HG02970 (cell line): ENCODE data around the gene DOCK10.

Experiments
- ATAC-seq: cut with Tn5 transposase; IDR thresholded peaks from one replicate; pipeline ENCODE4 v1.9.1; 2021; ENCODE audit warnings: mild to moderate bottlenecking, moderate library complexity, moderate number of reproducible peaks; ENCODE audit not compliant: unreplicated experiment, low FRiP score

Gene DOCK10

DNA sequence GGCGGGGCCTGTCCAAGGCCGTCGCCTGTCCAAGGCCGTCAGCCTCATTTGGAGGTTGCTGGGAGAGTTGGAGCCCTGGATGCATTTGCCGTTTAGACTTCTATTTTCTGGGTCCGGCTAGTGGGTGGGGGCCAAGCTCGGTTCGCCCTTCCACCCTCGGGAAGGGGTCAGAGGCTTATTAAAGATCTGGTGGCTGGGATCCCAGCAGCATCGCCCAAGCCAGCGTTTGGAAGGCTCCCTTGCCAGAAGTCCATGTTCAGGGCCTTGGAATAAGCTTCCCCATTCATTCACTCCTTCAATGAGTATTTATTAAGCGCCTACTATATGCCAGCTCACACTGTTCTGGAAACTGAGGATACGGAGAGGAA lies 516 bp upstream of the DOCK10 start:
- no peak for ATAC-seq

DNA sequence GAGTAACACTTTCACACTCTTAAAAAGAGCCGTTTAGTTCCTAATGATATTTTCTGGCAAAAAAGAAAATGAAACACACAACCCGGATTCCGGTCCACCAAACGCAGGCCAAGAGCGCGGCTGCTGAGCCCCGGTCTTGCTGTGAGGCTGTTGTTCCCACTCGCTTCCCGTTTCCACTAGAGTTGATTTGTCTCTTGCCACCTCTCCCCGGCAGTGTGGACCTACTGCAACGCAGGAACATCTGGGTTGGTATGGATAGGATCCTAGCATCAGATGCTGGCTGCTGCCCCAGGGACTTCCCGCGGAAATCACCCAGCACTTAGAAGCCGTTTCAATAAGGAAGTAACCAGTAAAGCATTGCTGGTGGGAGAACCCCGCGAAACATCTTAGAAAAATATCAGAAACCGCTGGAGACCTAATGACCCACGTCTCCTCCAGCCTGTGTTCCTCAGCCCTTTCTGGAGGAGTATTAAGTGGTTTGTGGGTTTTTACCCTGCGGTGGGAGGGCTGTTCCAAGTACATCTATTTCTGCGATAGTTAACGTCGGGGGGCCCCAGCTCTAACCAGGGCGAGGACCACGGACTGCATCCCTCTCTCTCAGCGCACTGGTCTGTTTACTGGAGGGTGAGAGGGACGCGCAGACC lies 939 bp downstream of the DOCK10 start:
- peak; percentile 67 for ATAC-seq

DNA sequence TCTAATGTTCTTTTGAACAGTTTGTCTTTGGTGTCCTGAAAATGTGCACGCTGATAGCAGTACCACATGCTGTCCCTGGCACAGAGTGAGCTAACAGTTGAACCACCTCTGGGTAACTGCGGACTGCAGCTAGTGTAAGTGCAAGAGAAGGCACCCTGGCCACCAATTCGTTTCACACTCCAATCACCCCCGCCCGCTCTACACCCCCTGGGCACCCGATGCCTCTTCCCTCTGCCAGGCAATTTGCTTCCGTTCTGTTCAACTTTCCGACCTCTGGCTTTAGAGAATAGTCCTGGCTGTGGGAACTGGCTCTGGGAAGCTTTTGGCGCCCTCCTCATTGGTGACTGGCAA lies 1.4 kb downstream of the DOCK10 start:
- peak; percentile 12 for ATAC-seq

DNA sequence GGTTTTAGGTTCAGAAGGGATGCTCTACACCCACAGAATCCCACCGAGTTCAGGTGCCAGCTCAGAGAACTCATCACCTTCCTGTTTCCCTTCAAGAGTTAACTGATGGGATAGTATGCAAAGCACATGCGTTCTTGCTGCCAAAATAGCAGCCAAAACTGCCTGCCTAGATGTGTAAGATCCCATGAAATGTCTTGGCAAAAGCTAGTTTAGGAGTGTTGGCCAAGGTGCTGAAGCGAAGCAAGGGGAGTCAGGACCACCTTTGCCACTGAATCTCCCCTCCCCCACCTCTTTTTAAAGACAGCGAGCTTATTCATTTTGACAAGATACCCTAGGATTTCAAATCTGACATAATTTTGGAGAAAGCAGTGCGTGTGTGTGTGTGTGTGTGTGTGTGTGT lies 2.1 kb downstream of the DOCK10 start:
- no peak for ATAC-seq

DNA sequence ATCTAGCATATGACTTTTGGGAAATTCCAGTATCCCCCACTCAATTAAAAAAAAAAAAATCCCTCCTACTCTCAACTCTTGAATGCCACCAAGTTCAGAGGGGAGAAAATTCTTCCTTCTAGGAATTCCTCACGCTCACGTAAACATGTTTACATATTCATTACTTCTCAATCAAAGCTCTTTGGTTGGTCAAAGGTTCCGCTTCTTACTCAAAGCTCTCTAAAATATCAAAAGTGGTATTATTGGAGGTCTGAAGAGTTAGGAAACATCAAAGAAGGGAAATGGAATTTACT lies 4.1 kb downstream of the DOCK10 start:
- ATAC-seq, result no peak

DNA sequence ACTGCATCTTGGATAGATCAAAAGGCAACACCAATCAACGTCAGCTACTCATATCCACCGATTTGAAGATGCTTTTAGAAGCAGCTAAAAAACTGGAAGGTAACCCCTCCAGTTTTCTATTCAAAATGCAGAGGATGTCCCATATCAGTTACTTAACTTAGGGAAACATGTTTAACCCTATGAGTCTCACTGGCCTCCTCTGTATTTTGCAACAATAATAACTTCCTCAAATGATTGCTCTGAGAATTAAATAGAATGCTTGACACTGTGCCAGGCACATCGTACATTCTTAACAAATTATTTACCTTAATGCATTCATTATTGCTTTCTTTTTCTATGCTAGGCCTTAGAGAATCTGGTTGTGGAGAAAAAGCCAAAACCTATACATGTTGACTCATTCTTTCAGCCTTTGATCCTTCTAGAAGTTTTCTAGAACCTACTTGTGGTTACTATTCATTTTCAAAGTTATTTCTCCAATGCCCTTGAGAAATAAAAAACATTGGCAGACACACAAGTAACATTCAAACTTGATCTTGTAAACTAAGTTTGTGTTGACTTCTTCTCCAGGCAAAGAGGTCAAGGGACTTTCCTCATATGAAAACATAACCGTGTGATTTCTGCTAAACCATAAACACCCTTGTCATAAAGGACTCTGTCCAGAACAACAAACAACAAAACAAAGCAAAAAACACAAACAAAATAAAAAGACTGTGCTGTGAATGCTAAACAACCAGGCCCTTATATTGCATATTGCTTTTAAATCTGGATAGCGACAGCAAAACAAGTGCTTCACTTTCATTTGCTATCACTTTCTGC lies 4.6 kb downstream of the DOCK10 start:
- ATAC-seq, result no peak

DNA sequence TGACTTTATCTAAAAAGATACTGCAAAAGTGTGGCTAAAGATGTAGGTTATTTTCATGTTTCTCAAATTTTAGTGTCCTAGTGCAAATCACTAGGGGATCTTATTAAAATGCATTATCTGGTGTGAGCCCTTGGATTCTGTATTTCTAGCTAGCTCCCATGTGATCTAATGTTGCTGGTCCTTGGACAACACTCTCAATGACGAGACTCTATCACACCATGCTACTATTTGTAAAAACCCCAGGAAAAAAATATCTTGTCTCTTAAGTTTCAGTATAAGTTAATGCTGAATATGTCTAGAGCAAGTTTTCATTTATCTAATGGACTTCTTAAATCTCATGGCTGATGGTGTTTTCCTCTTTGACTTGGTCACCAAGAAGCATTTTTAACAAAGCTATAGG lies 5.8 kb downstream of the DOCK10 start:
- ATAC-seq, result no peak

DNA sequence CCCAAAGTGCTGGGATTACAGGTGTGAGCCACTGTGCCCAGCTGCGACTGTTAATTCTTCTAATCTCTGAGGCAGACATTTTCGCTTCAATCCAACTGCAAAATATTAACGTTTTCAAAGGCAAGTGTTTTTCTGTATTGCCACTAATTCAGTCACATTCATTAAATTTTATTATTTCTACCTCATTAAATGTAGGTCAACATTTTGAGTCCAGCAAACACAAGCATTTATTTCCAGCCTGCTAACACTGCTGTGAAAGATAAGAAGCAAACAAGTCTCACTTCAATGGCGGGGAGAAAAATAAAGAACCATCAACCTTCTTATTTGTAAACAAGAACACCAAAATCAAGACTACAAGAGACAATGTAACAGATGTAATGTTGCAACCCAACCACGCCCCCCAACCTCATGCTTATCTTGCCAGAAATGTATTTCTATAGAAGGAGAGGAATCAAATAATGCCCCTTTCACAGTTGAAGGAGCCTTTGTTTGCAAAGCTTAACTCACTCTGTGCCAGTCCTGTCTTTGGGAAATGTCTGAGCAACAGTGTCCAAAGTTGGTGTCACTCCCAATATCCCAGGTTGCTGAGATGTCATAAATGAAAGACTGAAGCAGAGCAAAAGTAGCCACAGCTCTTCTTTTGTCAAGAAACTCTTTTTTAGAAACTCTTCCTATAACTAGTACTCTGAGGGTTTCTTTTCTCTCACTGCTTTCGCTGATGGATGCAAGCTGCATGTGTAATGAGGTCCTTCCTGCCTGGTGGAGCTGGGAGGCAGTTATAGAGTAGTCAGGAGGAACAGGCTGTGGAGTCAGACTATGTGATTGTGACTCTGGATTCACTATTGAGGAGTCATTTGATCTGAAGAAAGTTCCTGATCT lies 8.6 kb downstream of the DOCK10 start:
- ATAC-seq, result no peak

DNA sequence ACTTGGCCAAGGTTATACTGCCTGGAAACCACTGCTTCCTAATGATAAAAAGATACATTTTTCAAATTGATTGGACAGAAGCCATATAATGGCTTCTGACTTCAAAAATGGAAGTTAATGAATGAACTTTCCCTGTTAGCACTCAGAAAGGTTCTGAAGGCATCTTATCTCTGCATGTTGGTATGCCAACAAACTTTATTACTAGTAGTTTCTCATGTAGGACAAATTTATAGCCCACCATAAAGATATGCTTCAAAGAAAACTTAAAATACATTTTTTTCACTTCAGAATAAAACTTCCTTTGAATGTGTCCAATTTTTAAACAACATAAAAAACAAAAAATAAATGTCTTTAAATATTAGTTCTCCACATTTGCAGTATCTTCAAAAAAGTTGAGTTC lies 10.0 kb downstream of the DOCK10 start:
- no peak for ATAC-seq

DNA sequence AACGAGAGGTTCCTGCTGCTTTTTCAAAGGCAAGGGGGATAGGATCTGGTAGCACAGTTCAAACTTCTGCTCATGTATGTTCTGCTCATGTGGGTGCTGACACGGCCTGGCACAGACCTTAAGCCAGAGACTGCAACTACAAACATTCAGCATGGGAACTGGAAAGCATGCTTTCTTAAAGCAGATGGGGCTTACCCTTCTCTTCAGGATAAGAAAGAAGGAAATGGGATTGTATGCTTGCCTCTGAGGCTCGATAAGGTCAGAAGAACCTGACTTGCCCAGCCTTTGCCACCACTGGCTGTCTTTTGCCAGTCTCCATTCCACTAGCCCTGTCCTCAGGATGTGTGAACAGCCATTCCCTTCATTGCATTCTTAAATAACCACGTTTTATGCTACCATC lies 10.7 kb downstream of the DOCK10 start:
- ATAC-seq, result no peak

DNA sequence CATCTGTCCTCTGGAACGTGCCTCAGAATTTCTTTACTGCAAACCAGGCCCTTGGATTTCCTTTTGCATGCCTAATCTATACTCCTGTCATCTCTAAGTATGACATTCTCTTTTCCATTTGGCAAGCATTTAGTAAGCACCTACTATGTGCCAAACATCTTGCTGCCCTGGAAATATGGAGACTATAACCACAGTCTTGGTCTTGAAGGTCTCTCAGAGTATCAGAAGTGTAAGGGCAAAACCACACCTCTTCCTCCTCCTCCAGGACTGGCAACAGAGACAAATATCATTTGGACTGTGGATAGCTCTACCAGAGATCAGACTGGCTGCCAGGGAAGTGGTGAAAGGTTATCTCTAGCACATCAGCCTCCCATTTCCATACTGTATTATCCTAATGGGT lies 11.4 kb downstream of the DOCK10 start:
- no peak for ATAC-seq

DNA sequence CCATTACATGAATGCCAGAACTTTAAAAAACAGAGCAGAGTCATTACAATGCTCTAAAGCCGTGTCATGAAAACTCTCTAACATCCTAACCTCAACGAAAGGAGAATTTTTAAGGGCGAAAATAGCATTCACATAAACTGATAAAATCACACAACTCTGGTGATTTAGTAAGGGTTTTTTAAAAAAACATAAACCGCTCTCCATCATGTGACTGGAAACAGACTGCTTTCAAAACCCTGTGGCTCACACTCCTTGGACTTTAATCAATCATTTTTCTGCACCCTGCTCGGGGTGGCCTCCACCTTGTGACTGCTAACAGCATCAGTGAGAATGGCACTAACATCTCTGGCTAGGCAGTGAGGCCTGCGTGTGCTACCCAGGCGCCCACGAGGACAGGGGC lies 12.1 kb downstream of the DOCK10 start:
- no peak for ATAC-seq

DNA sequence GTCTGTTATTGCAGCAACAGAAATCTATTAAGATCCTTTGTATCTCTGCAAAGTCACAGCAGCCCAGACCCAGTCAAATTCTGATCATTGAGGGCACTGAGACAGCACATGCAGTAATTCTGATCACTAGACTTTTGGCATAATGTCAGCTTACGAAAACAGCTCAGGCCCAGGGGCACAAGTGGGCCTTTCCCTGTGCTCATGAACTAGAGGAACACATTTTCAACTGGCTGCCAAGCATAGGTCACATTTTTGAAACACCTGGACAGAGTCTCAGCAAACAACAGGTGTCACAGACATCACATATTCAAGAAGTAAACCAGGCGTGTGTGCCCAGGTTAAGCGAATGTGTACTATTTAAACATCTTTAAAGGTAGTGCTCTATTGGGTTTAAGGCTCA lies 13.7 kb downstream of the DOCK10 start:
- ATAC-seq, result no peak

DNA sequence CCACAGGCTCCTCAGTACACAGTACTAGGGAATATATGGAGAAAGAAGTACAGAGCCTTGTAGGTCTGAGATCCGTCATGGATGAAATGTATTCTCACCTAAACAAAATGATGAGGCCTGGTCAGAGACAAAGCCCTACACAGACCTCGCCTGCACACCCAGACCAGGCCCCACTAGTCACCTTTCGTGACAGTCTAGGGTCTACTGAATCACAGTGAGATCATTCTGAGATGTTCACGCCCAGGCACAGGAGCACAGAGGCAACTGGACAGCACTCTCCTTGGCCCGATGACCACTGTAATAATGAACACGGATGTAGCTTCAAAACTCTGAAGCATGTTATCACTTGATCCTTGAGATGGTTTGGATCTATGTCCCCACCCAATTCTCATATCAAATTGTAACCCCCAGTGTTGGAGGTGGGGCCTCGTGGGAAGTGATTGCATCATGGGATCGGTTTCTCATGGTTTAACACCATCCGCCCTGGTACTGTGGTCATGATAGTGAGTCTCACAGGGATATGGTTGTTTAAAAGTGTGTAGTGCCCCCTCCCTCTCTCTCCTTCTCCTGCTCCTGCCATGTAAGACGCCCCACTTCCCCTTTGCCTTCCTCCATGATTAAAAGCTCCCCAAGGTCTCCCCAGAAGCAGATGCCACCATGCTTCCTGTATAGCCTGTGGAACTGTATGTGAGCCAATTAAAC lies 15.1 kb downstream of the DOCK10 start:
- no peak for ATAC-seq

DNA sequence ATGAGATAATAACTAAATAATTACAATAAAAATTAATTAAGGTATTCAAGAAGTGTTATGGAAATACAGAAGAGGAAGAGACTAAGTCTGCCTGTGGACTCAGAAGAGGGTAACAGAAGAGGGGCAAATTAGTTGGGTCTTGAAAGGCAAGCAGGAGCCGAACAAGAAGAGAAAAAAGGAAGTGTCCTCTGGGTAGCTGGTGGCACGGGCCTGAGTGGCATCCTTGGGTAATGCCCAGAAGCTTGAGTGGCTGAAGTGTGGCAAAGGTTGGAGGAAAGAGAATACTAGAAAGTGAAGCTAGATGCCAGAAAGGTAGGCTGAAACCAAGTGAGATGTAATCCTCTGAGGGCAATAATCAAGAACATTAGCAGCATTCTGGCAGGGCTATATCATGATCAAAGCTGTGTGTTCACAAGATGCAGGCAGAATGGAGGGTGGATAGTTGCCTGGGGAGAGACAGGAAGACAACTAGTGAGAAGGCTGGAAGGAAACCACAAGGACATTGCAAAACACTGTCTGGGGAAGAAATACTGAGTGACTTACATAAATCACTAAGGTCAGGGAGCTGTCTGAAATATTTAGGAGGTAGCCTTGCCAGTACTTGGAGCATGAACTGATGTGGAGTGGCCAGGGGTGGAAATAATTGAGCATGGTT lies 16.2 kb downstream of the DOCK10 start:
- no peak for ATAC-seq

DNA sequence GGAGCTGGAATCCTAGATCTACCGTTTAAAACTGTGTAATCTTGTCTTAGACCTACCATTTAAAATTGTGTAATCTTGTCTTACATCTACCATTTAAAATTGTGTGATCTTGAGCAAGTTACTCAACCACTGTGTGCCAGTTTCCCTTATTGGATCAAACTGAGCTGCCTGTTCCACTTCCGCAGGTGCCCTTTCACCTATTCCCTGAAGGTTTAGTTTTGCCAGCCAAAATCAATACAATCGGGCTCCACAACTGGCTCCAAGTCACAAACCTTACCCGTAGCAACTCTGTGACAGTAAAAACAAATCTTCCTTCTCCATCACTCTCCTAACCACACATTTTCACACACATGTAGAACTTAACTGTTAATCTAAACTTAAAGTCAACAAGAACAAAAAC lies 20.1 kb downstream of the DOCK10 start:
- ATAC-seq, result no peak

DNA sequence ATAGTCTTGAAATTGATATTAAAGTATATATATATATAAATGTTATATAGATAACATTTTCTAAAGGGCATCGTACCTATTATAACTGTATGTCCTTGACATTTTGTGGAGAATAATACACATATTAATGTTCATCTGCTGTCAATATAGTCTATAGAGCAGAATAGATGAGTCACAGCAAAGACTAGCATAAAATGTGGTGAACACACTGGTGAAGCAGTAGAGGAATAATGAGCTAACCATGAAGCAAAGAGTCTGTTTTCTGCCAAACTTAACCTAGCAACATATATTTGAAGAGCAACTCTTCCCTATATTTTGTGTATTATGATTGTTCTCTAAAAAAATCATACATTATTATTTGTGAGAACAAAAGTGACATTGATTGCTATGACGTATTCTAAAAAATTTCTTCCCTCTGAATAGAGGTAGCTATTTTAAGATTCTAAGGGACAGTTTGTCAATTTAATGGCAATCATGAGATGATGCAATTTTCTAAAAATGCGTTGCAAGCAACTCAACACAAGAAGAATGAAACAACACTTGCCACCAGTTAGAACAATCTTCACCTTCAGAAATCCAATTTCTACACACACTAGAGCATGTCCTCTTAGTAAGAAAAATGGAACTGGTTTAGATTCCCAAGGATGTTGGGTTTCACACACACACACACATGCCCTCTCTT lies 22.0 kb downstream of the DOCK10 start:
- no peak for ATAC-seq

DNA sequence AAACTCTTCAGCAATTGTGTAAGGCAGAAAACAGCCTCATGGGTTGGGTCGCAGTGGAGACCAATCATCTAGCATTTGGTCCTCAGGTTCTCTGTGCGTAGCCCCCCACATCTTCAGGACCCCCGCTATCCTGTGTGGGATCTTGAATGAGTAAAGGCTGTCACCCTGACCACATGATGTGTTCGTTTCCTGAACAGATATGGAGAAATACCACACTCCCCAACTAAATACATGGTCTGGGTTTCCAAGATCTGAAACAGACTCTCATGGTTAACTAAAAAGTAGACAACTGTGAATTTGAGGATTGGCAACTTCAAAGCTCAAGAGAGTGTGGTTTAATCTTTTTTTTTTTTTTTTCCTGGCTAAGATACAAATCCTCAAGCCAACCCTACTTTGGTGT lies 23.2 kb downstream of the DOCK10 start:
- ATAC-seq, result no peak

DNA sequence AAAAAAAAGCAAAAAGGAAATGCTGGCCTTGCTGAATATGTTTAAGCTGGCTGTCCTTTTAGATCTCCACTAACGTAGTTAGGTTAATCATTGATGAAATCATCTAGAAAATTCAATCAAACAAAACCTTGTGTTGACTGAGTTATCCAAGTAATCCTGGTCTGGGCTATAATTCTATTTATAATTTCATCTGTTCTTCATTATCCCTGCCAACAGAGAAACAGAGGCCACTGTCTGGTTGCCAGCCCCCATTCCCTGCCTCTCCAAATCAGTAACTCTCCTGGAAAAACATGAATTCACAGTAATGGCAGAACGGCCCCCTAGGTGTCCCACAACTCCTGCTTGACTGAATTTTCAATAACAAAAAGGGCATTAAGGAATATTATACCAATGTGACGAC lies 24.6 kb downstream of the DOCK10 start:
- ATAC-seq, result no peak

DNA sequence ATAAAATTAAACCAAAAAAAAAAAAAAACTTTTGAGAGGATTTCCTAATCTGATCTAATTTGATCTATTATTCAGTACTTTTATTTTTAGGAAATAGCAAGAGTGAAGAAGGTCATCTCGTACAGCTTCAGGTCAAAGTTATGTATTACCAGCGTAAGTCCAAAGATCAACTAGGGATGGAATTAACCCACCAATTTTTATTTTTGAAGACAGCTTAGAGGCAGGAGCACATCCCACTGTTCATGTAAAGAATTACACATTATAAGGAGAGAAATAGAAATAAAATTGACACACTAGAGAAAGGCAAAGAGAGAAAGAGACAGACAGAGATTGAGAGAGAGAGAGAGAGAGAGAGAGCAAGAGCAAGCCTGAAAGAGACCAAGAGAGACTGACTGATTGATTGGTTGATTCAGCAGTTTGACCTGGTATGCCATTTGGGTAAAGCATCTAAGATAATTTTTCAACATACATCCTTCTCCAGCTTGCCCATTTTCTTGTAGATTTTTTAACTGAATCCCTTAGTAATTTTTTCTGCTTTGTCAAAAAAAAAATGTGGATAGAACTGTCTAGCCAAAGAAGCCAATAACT lies 25.1 kb downstream of the DOCK10 start:
- no peak for ATAC-seq
